ENCODE data around the gene SNTG2. TPM values are rescaled to one million over a fixed set of nuclear protein-coding genes. Genes with fewer than 3 reads are reported as not detected.

SNTG2 gene
- total and polyA plus RNA-seq, 10 of the 15 experiments (the other 5 are each of a cell fraction or from before 2014, with no cell fraction given) = not detected

DNA sequence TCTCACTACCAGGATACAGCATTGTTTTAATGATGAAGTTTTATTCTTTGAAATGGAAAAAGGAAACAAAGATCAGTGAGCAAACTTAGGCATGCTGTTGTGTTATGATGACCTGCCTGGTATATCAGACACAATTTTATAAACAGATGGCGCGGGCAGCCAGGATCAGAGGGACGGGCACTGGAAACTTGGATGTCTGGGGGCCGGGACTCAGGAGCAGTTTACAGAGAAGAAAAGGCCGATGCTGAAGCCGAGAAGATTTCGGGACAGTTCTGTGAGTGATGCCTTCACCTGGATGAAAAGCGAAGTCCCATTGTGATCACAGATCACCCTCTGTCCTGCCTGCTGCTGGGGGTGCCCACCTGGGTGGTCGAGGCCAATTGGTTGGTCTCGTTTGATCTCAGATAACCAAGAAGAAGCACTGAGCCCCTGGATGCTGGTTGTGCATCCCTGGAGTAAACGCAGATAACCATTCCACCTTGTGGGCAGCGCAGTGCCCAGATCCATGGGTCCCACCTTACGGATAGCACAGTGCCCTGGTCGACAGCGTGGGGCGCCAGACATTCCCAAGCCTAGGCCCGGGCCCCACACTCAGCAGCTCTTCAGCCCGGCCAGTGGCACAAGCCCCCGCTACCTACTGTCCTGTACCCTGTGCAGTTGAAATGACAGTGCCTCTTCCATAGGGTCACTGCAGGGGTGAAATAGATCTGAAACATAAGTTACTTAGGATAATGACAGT lies 279.7 kb downstream of the SNTG2 start:
- Histone ChIP-seq H3K79me2 (ENCODE audit: control insufficient read depth, insufficient read depth, low read length) (no peaks in the 10 kb centered on the region), H3K4me2 (ENCODE audit: control insufficient read depth, insufficient read depth) (no peak overlapping the region), H3K27me3 (replicated peaks in 1 of 2; ENCODE audit: control insufficient read depth in 2 of 2, insufficient read depth in 2 of 2, low read length in 1 of 2) (no peaks in the 10 kb centered on the region), H2AFZ (ENCODE audit: control insufficient read depth, low read depth, low read length) (no peak overlapping the region), H4K20me1 (ENCODE audit: control insufficient read depth, insufficient read depth) (no peaks in the 10 kb centered on the region), H3K27ac (ENCODE audit: control insufficient read depth, insufficient read depth) (no peak overlapping the region), H3K9ac (ENCODE audit: control insufficient read depth, insufficient read depth, low read length) (no peak overlapping the region), H3K4me1 (ENCODE audit: control insufficient read depth, insufficient read depth, low read length) (no peaks in the 10 kb centered on the region), H3K9me3 (replicated peaks; ENCODE audit: control insufficient read depth, insufficient read depth, low read length) (no peaks in the 10 kb centered on the region), H3K36me3 (ENCODE audit: control insufficient read depth in 2 of 2, insufficient read depth in 2 of 2, low read length in 1 of 2) (no peaks in the 10 kb centered on the region), H3K4me3 (no peak overlapping the region)
- DNase-seq (ENCODE audit: low read depth, low spot score) (no peak), ATAC-seq (no peak), FAIRE-seq (no peak)
- ChIA-PET CTCF (no interaction called here), SMC1A (ENCODE audit: uncharacterized antibody, unreplicated experiment) (no interaction called here), RAD21 (ENCODE audit: unreplicated experiment) (no interaction called here), POLR2A (no interaction called here)
- 41% methylated on average over 19 of the region's 19 CpGs for WGBS (ENCODE audit: insufficient coverage, insufficient replicate concordance, low lambda C conversion rate, missing lambda C conversion rate)
- TF ChIP-seq HSF1 (IDR thresholded peaks at IDR 0.05; ENCODE audit: low read depth, low read length) = no peak
- TF ChIP-seq GABPA (IDR thresholded peaks at IDR 0.05; ENCODE audit: low read depth) = no peak
- no peak for TF ChIP-seq HDAC2 (IDR thresholded peaks at IDR 0.05)
- TF ChIP-seq ATF3 (IDR thresholded peaks at IDR 0.05; ENCODE audit: borderline replicate concordance, extremely low read depth, low read depth, low read length) = no peak
- TF ChIP-seq ZNF622 (IDR thresholded peaks at IDR 0.05) = no peak
- TF ChIP-seq SMAD1 (IDR thresholded peaks at IDR 0.05; ENCODE audit: low read depth, partially characterized antibody) = no peak
- no peak for TF ChIP-seq SPI1 (IDR thresholded peaks at IDR 0.05; ENCODE audit: borderline replicate concordance, insufficient read depth, low read depth, low read length)
- TF ChIP-seq NFIC (IDR thresholded peaks at IDR 0.05; ENCODE audit: low read depth, low read length) = no peak
- no peak for TF ChIP-seq EGR1 (IDR thresholded peaks at IDR 0.05; ENCODE audit: borderline replicate concordance in 1 of 2, low read depth in 2 of 2, low read length in 2 of 2)
- TF ChIP-seq ETV6 (conservative IDR thresholded peaks at IDR 0.05 in 1 of 2, IDR thresholded peaks at IDR 0.05 in 1 of 2; ENCODE audit: borderline replicate concordance in 1 of 2, low read depth in 1 of 2) = no peak
- TF ChIP-seq SRF (IDR thresholded peaks at IDR 0.05; ENCODE audit: low read depth in 2 of 2, low read length in 2 of 2) = no peak
- TF ChIP-seq CTCF (IDR thresholded peaks at IDR 0.05 in 2 of 3, conservative IDR thresholded peaks at IDR 0.05 in 1 of 3; ENCODE audit: control insufficient read depth in 2 of 3, extremely low read depth in 1 of 3, insufficient read depth in 1 of 3, low read depth in 3 of 3, low read length in 3 of 3) = no peak
- intact Hi-C loops (cut with micrococcal nuclease; ENCODE audit: unreplicated experiment) = no loop called here
- in situ Hi-C loops (cut with MboI) = no loop called here
- BruUV-seq (replicated peaks) = no TSS peak
